ENCODE results near the gene JAML. TPM values are rescaled to one million over a fixed set of nuclear protein-coding genes. Genes with fewer than 3 reads are reported as not detected.

The JAML gene
- total and polyA plus RNA-seq, 2 of the 4 experiments (the other 2 are of a cell fraction), result not detected

DNA sequence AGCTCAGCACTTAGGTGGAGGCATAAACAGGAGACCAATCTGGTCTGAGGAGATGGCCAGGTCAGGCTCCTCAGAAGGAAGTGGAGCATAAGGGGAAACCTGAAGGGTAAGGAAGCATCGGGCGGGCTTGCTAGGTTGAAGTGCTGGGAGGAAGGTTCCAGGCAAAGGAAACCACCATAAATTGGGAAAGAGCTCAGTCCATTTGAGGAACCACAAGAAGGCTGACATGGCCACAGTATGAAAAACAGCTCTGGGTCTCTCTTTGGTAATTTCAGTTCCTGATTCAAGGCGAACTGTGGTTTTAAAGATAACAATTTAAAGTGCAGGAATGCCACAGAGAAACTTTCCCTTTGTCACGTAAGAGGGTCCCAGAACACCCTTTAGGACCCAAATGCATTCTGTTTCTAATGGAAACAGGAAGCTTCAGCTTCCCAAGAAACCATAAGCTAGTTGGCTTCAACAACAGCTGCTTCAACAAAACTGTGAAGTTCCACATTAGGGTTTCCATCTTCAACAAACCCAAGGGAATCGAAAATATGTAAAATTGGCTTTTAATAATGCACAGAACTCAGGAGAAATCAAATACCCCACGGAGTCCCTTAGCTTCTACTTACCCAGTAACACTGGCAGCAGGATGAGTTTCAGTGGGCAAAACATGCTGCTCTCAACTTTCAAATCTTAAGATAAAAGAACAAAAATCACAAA is 10.4 kb downstream of the JAML start:
- Histone ChIP-seq H3K4me2 (ENCODE audit: low read depth, low read length) (no peak overlapping the region), H3K27ac (ENCODE audit: insufficient read depth, low read length) (no peak overlapping the region), H3K9me1 (ENCODE audit: insufficient read depth, low read length) (no peaks in the 10 kb centered on the region), H2AK9ac (replicated peaks; ENCODE audit: low read depth, low read length, poor library complexity) (no peak overlapping the region), H2BK20ac (ENCODE audit: low read depth, low read length) (no peak overlapping the region), H3K9ac (ENCODE audit: low read depth, low read length) (no peak overlapping the region), H4K8ac (ENCODE audit: low read depth in 2 of 2, low read length in 2 of 2) (no peak overlapping the region), H2BK5ac (ENCODE audit: low read depth, low read length, poor library complexity, severe bottlenecking) (no peak overlapping the region), H2AK5ac (ENCODE audit: low read depth, low read length) (no peak overlapping the region), H3K79me1 (ENCODE audit: low read depth in 1 of 2, low read length in 2 of 2) (no peaks in the 10 kb centered on the region), H3K4me3 (ENCODE audit: insufficient read depth, low read depth, low read length) (no peak overlapping the region), H4K20me1 (ENCODE audit: insufficient read depth, low read length) (no peaks in the 10 kb centered on the region), H3K4me1 (ENCODE audit: control insufficient read depth, insufficient read depth, low read length) (no peaks in the 10 kb centered on the region), H3K36me3 (ENCODE audit: control insufficient read depth, insufficient read depth, low read length) (no peaks in the 10 kb centered on the region), H2AFZ (replicated peaks; ENCODE audit: low read length, poor library complexity) (no peak overlapping the region), H3K27me3 (ENCODE audit: control insufficient read depth, insufficient read depth, low read length) (peaks cover 21% of the 10 kb centered on the region), H4K5ac (ENCODE audit: low read depth, low read length) (no peak overlapping the region), H3K23ac (ENCODE audit: low read depth, low read length) (no peak overlapping the region), H3K4ac (ENCODE audit: low read depth, low read length) (no peak overlapping the region), H2BK120ac (ENCODE audit: low read depth, low read length) (no peak overlapping the region), H3K56ac (ENCODE audit: extremely low read depth, insufficient read depth, low read length) (no peak overlapping the region), H4K91ac (ENCODE audit: insufficient read depth, low read depth, low read length) (no peak overlapping the region), H2BK15ac (ENCODE audit: low read depth, low read length) (no peak overlapping the region), H3K14ac (replicated peaks; ENCODE audit: low read depth, low read length) (no peak overlapping the region), H3K9me3 (ENCODE audit: control insufficient read depth, insufficient read depth, low read length) (no peaks in the 10 kb centered on the region), H3K18ac (ENCODE audit: low read depth, low read length) (no peak overlapping the region)
- dilution Hi-C loops (cut with HindIII; ENCODE audit: low sequenced_read_pairs, unreplicated experiment) (no loop called here), in situ Hi-C loops (cut with MboI; ENCODE audit: low sequenced_read_pairs) (no loop called here), intact Hi-C loops (cut with micrococcal nuclease) (no loop called here)
- ATAC-seq (ENCODE audit: low read depth) (no peak), DNase-seq (no peak)
- no TSS peak for BruUV-seq (replicated peaks)
- POLR2A ChIA-PET (ENCODE audit: unreplicated experiment), result no interaction called here
- TF ChIP-seq FOS (IDR thresholded peaks at IDR 0.05; ENCODE audit: low read depth, low read length) (no peak), SMC3 (IDR thresholded peaks at IDR 0.05; ENCODE audit: low read depth, low read length) (no peak), RCOR1 (IDR thresholded peaks at IDR 0.05; ENCODE audit: insufficient replicate concordance, low read length) (no peak), MAFK (IDR thresholded peaks at IDR 0.05; ENCODE audit: low read depth, low read length) (no peak), RFX5 (IDR thresholded peaks at IDR 0.05; ENCODE audit: low read depth, low read length) (no peak), RAD21 (IDR thresholded peaks at IDR 0.05; ENCODE audit: low read length) (no peak), CHD1 (IDR thresholded peaks at IDR 0.05; ENCODE audit: low read depth, low read length) (no peak), POLR2A (IDR thresholded peaks at IDR 0.05; ENCODE audit: low read depth, low read length) (no peak), CEBPB (IDR thresholded peaks at IDR 0.05; ENCODE audit: low read depth, low read length) (no peak), MXI1 (IDR thresholded peaks at IDR 0.05; ENCODE audit: borderline replicate concordance, low read depth, low read length) (no peak)
- TF ChIP-seq, protein P1, sequence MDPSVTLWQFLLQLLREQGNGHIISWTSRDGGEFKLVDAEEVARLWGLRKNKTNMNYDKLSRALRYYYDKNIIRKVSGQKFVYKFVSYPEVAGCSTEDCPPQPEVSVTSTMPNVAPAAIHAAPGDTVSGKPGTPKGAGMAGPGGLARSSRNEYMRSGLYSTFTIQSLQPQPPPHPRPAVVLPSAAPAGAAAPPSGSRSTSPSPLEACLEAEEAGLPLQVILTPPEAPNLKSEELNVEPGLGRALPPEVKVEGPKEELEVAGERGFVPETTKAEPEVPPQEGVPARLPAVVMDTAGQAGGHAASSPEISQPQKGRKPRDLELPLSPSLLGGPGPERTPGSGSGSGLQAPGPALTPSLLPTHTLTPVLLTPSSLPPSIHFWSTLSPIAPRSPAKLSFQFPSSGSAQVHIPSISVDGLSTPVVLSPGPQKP (IDR thresholded peaks at IDR 0.05; ENCODE audit: borderline replicate concordance, low read depth, low read length), result no peak
- TF ChIP-seq, protein P2, sequence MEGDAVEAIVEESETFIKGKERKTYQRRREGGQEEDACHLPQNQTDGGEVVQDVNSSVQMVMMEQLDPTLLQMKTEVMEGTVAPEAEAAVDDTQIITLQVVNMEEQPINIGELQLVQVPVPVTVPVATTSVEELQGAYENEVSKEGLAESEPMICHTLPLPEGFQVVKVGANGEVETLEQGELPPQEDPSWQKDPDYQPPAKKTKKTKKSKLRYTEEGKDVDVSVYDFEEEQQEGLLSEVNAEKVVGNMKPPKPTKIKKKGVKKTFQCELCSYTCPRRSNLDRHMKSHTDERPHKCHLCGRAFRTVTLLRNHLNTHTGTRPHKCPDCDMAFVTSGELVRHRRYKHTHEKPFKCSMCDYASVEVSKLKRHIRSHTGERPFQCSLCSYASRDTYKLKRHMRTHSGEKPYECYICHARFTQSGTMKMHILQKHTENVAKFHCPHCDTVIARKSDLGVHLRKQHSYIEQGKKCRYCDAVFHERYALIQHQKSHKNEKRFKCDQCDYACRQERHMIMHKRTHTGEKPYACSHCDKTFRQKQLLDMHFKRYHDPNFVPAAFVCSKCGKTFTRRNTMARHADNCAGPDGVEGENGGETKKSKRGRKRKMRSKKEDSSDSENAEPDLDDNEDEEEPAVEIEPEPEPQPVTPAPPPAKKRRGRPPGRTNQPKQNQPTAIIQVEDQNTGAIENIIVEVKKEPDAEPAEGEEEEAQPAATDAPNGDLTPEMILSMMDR (conservative IDR thresholded peaks at IDR 0.05; ENCODE audit: low read depth, low read length), result no peak
- TF ChIP-seq, protein P3, sequence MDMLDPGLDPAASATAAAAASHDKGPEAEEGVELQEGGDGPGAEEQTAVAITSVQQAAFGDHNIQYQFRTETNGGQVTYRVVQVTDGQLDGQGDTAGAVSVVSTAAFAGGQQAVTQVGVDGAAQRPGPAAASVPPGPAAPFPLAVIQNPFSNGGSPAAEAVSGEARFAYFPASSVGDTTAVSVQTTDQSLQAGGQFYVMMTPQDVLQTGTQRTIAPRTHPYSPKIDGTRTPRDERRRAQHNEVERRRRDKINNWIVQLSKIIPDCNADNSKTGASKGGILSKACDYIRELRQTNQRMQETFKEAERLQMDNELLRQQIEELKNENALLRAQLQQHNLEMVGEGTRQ (IDR thresholded peaks at IDR 0.05; ENCODE audit: low read depth, low read length), result no peak
- CTCF ChIA-PET, result interaction anchor here (0.9 to 1.3 kb wide), 2 partner anchors 16 to 43 kb away, joined by 3 to 4 read pairs; no protein-coding TSS in a partner anchor
- 48% methylated on average over 5 of the region's 6 CpGs; no CpG with 5 or more reads in 1 of the 2 experiments for WGBS, 2 experiments (ENCODE audit: extremely low coverage in 2 of 2, insufficient read length in 1 of 2)
